ENCODE data around the gene NUP35. TPM values are rescaled to one million over a fixed set of nuclear protein-coding genes. Genes with fewer than 3 reads are reported as not detected.
A peak's percentile ranks its signal among the peaks of the same experiment; 100 is the strongest.

The NUP35 gene
- total and polyA plus RNA-seq, 2 of the 8 experiments (the other 6 are each of a cell fraction or from before 2014, with no cell fraction given), result 30.7 to 48.7 TPM

DNA sequence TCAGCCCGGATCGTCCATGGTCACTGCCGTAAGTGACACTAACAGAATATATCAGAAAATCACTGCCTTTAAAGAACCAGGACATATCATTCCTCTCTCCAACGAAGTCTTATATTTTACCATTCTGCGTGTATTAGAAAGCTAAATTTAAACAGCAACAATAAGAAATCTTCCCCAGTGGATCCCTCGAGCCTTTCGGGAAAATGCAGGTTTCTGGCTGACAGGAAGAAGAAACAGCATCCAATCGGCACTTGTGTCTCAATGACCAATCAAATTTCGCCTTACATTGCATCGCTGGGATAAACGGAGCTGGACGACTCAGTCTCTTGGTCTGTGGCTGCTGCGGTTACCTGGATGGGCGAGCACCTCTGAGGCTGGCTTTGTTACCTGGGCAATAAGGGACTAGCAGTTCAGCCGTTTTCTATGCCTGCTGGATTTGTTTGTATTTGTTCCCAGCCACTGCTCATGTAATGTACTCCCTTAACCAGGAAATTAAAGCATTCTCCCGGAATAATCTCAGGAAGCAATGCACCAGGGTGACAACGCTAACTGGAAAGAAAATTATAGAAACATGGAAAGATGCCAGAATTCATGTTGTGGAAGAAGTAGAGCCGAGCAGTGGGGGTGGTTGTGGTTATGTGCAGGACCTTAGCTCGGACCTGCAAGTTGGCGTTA is 45.6 kb upstream of the NUP35 start, which contains the start of gene DUSP19:
Gene DUSP19, plus strand, starts transcription at position 284 of the 675 bp plus-strand sequence. Its CDS starts 187 bp downstream, at position 471.
- peak within 1 kb of the TSS; percentile 20 for H4K91ac ChIP-seq (replicated peaks; ENCODE audit: insufficient read length, low read length)
- H2BK15ac ChIP-seq (ENCODE audit: low read length), result no peak within 1 kb of the TSS; the same call in 1 of the 2 replicates
- peak within 1 kb of the TSS; percentile 22 for H4K5ac ChIP-seq (ENCODE audit: insufficient read length, low read depth, low read length)
- peak within 1 kb of the TSS; percentile 96 for H2AFZ ChIP-seq (ENCODE audit: low read length)
- H3K36me3 ChIP-seq (ENCODE audit: control insufficient read depth in 2 of 4, insufficient read depth in 4 of 4, low read length in 3 of 4), result no peaks in the 10 kb centered on the region
- peak within 1 kb of the TSS; percentile 33 to 72 (median 65) for H3K4me3 ChIP-seq (ENCODE audit: extremely low read depth in 1 of 4, insufficient read depth in 2 of 4, low read depth in 3 of 4, low read length in 4 of 4)
- peak; percentile 94 to 99 for DNase-seq (ENCODE audit: low read depth in 1 of 2, low spot score in 2 of 2)
- H2BK12ac ChIP-seq (ENCODE audit: low read depth, low read length), result no peak within 1 kb of the TSS
- no peaks in the 10 kb centered on the region; the same call in 1 of the 2 replicates for H3K79me1 ChIP-seq (ENCODE audit: low read depth, low read length)
- FAIRE-seq, result peak; percentile 100
- H3K9me3 ChIP-seq (ENCODE audit: insufficient read depth in 2 of 2, low read depth in 1 of 2, low read length in 1 of 2), result no peaks in the 10 kb centered on the region
- H2AK5ac ChIP-seq (ENCODE audit: low read depth, low read length), result no peak within 1 kb of the TSS
- no peak within 1 kb of the TSS for H2BK120ac ChIP-seq (replicated peaks; ENCODE audit: low read depth, low read length)
- peaks cover 6% of the 10 kb centered on the region for H3K23me2 ChIP-seq (ENCODE audit: low read depth, low read length)
- H2BK20ac ChIP-seq (ENCODE audit: low read length), result no peak within 1 kb of the TSS; the same call in 1 of the 2 replicates
- H3K79me2 ChIP-seq (ENCODE audit: control insufficient read depth in 1 of 2, insufficient read depth in 2 of 2, low read length in 2 of 2), result no peaks in the 10 kb centered on the region
- H3K56ac ChIP-seq (replicated peaks; ENCODE audit: insufficient read length, low read depth, low read length), result peak within 1 kb of the TSS; percentile 49
- 0 out of 2 replicates have a peak within 1 kb of the TSS, but pooled peaks have one; percentile 19 for H3K18ac ChIP-seq (ENCODE audit: extremely low read depth, low read length)
- no peak within 1 kb of the TSS; the same call in 1 of the 2 replicates for H4K8ac ChIP-seq (ENCODE audit: extremely low read depth, insufficient read depth, low read length)
- peak within 1 kb of the TSS; percentile 48; the same call in 1 of the 2 replicates for H3K27ac ChIP-seq (ENCODE audit: low read depth, low read length)
- peak within 1 kb of the TSS in 3 of 4 experiments; percentile 9 to 58 (median 15); a peak in 3 of 7 replicates for H3K9ac ChIP-seq (replicated peaks in 1 of 4; ENCODE audit: extremely low read depth in 1 of 4, low read depth in 3 of 4, low read length in 3 of 4)
- 13% methylated on average over 20 of the region's 20 CpGs; no CpG with 5 or more reads in 1 of the 2 experiments for WGBS, 2 experiments (ENCODE audit: extremely low coverage in 1 of 2, insufficient coverage in 1 of 2, insufficient read length in 1 of 2, insufficient replicate concordance in 2 of 2, low coverage in 1 of 2, low lambda C conversion rate in 2 of 2, missing lambda C conversion rate in 1 of 2)
- H3K4me1 ChIP-seq (replicated peaks in 1 of 4; ENCODE audit: control insufficient read depth in 3 of 4, insufficient read depth in 4 of 4, low read length in 3 of 4), result peaks cover 0 to 10% (median 4%) of the 10 kb centered on the region in 4 experiments; a peak in 5 of 7 replicates
- H2BK5ac ChIP-seq (ENCODE audit: low read depth, low read length), result peak within 1 kb of the TSS; percentile 36; the same call in 1 of the 2 replicates
- H3K4me2 ChIP-seq (ENCODE audit: insufficient read depth in 1 of 2, low read depth in 2 of 2, low read length in 2 of 2), result peak within 1 kb of the TSS; percentile 78 to 84
- H3K4ac ChIP-seq (replicated peaks; ENCODE audit: insufficient read length, low read depth, low read length), result no peak within 1 kb of the TSS
- H3K14ac ChIP-seq (ENCODE audit: insufficient read length), result no peak within 1 kb of the TSS
- H3K27me3 ChIP-seq (replicated peaks in 1 of 4; ENCODE audit: control insufficient read depth in 3 of 4, extremely low read depth in 1 of 4, insufficient read depth in 3 of 4, low read length in 3 of 4), result no peaks in the 10 kb centered on the region
- no peak within 1 kb of the TSS for H3K23ac ChIP-seq (ENCODE audit: insufficient read length)
- H4K20me1 ChIP-seq (replicated peaks in 1 of 2; ENCODE audit: control insufficient read depth in 1 of 2, insufficient read depth in 2 of 2, low read length in 2 of 2), result no peaks in the 10 kb centered on the region
- ChIA-PET POLR2A (ENCODE audit: partially characterized antibody) (interaction anchor here (0.6 to 1.6 kb wide), 7 partner anchors 9 to 130 kb away, joined by 3 to 9 read pairs (median 4); partner anchors contain the start of gene NUP35), CTCF (ENCODE audit: partially characterized antibody) (interaction anchor here (0.6 to 4.7 kb wide), 7 partner anchors 9 to 46 kb away, joined by 3 to 30 read pairs (median 3); partner anchors contain the start of genes NCKAP1 and NUP35)
- TF ChIP-seq MAX (IDR thresholded peaks at IDR 0.05), result peak; percentile 15; the same call in 1 of the 2 replicates
- TF ChIP-seq HDAC6 (IDR thresholded peaks at IDR 0.05; ENCODE audit: low read depth, low read length), result no peak
- TF ChIP-seq NANOG (IDR thresholded peaks at IDR 0.05; ENCODE audit: insufficient read depth, low read depth, low read length, poor library complexity, severe bottlenecking), result peak; percentile 72
- TF ChIP-seq SP1 (IDR thresholded peaks at IDR 0.05; ENCODE audit: low read depth, low read length), result peak; percentile 94
- TF ChIP-seq ASH2L (IDR thresholded peaks at IDR 0.05; ENCODE audit: low read length), result peak; percentile 86
- TF ChIP-seq ATF2 (IDR thresholded peaks at IDR 0.05; ENCODE audit: low read length), result 0 out of 2 replicates have a peak, but pooled peaks have one; percentile 68
- TF ChIP-seq PHF8 (conservative IDR thresholded peaks at IDR 0.05; ENCODE audit: low read depth, low read length), result peak; percentile 47
- no peak for TF ChIP-seq SIRT6 (IDR thresholded peaks at IDR 0.05; ENCODE audit: low read length)
- TF ChIP-seq CTBP2 (IDR thresholded peaks at IDR 0.05; ENCODE audit: borderline replicate concordance, insufficient read depth, insufficient read length, low read length), result no peak

Data from H1 (cell line).